Lung (tissue), 12 donors: ENCODE measurements around the gene AARS2. TPM values are rescaled to one million over a fixed set of nuclear protein-coding genes. Genes with fewer than 3 reads are reported as not detected.
A peak's percentile ranks its signal among the peaks of the same experiment; 100 is the strongest.

Experiments
- ATAC-seq: fragments of 200-7000 bp; cut with Tn5 transposase; one replicate; pipeline ENCODE4 v1.9.1; 2020; ENCODE audit warnings: moderate number of reproducible peaks; ENCODE audit not compliant: insufficient read depth, low FRiP score
- DNase-seq, 3 donors: peaks; one replicate each; pipeline ENCODE4 v3.0.0-alpha.2; 2013 to 2017
- H3K27ac ChIP-seq, 2 donors: one replicate each; pipeline ENCODE4 v1.5.1; 2013; ENCODE audit warnings: mild to moderate bottlenecking in 2 of 2, moderate library complexity in 2 of 2, control low read depth in 1 of 2, inconsistent platforms in 1 of 2, low read depth in 1 of 2, low read length in 1 of 2
- H3K27me3 ChIP-seq, 3 donors: one replicate each; pipeline ENCODE4 v1.5.1; 2013; ENCODE audit warnings: low read length in 2 of 3; ENCODE audit not compliant: control insufficient read depth in 3 of 3, insufficient read depth in 3 of 3
- H3K36me3 ChIP-seq, 4 donors: one replicate each; pipeline ENCODE4 v1.5.1; 2013; ENCODE audit warnings: low read length in 4 of 4, mild to moderate bottlenecking in 1 of 4, moderate library complexity in 1 of 4; ENCODE audit not compliant: control insufficient read depth in 4 of 4, insufficient read depth in 4 of 4
- H3K4me1 ChIP-seq, 5 donors: one replicate each; pipeline ENCODE4 v1.5.1; 2013; ENCODE audit warnings: low read length in 5 of 5, mild to moderate bottlenecking in 2 of 5, moderate library complexity in 1 of 5; ENCODE audit not compliant: control insufficient read depth in 5 of 5, insufficient read depth in 5 of 5
- H3K4me3 ChIP-seq: one replicate; pipeline ENCODE4 v1.5.1; 2013; ENCODE audit warnings: mild to moderate bottlenecking, control low read depth, moderate library complexity
- H3K9ac ChIP-seq, 2 donors: one replicate each; pipeline ENCODE4 v1.5.1; 2013; ENCODE audit warnings: low read length in 2 of 2, control low read depth in 1 of 2; ENCODE audit not compliant: insufficient read depth in 1 of 2
- H3K9me3 ChIP-seq, 4 donors: one replicate each; pipeline ENCODE4 v1.5.1; 2013; ENCODE audit warnings: low read length in 3 of 4, mild to moderate bottlenecking in 1 of 4, moderate library complexity in 1 of 4; ENCODE audit not compliant: control insufficient read depth in 4 of 4, insufficient read depth in 3 of 4
- CTCF ChIP-seq: IDR thresholded peaks from 2 replicates; pipeline ENCODE4 v1.5.1; 2012; ENCODE audit warnings: mild to moderate bottlenecking; ENCODE audit errors: control extremely low read depth, extremely low read depth
- WGBS, 2 donors: extraction: QIAGEN DNeasy Blood & Tissue Kit; methylation state at CpG; one replicate each; pipeline ENCODE4 v1.1.7; 2013; 5-methylcytosine and 5-hydroxymethylcytosine counted together
- polyA plus RNA-seq, 2 donors: library from polyadenylated mRNA; stranded (reverse); fragments of 200-250 nt; gene quantifications; one replicate each; pipeline ENCODE4 v1.2.1, GENCODE V29; 2013
- total RNA-seq, 2 donors: library from RNA; depleted of rRNA in 1 of 2; stranded (reverse); fragments of >200 nt in 1 of 2; gene quantifications; one replicate each; pipeline ENCODE4 v1.2.1, GENCODE V29; 2014 to 2021
- donor health status: control.
- donor health status: control.
- donor health status: Bipolar disorder and iron deficiency.
- donor health status: healthy.
- donor health status: DM: yes; HTN: yes; CAD: no.

The AARS2 gene
- total and polyA plus RNA-seq, 4 donors: 4.8 to 13.7 (median 9.4) TPM

DNA sequence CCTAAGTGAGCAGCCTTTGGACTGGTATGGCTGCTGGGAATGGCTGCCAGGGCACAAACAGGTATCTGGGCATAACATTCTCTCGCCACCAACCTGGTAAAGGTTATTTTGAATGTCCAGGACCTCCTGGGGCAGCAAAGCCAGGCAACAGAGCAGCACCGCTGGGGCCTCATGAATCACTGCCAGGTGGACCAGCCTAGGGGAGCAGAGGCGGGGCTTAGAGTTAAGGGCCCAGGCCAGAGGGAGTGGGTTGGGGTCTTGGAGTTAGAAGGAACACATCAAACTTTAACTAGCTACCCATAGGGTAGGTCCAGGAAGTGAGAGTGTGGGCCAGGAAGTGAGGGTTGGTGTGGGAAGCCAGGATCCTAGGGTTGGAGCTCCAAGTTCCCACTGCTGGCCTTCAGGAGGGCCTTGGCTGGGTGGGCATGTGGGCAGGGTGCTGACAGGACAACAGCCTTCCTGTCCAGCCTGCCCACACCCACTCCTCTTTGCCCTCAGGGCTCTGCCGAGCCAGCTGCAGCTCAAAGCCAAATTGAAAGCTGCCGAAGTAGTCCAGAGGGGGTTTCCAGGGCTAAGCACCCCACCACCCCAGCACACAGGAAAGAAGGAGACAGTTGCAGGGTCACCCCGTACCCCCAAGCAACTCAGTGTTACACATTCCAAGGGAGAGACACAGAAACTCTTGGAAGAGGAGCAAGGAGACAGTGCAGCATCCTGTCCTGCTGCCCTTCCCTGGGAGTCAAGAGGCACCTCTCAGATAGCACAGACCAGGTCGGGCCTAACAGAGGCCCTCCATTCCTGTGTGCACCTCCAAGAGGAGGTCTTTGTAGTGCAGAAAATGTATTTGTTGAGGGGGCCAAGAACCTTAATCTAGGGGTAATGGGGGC is 50.4 kb downstream of the AARS2 start:
- Histone ChIP-seq H3K9ac (peak overlapping the region in 1 of 2 donors; percentile 26), H3K4me1 (peaks cover 6 to 31% (median 16%) of the 10 kb centered on the region in 5 donors), H3K27ac (no peak overlapping the region), H3K9me3 (no peaks in the 10 kb centered on the region), H3K27me3 (no peaks in the 10 kb centered on the region), H3K36me3 (peaks cover 0 to 17% (median 9%) of the 10 kb centered on the region in 4 donors), H3K4me3 (no peak overlapping the region)
- DNase-seq: no peak
- no peak for ATAC-seq
- TF ChIP-seq CTCF: no peak
- WGBS, 2 donors: 48 to 52% methylated on average over 7 of the region's 7 CpGs

GRCh38 chr6:44261581-44261980 is 51.6 kb downstream of the AARS2 start:
- Histone ChIP-seq H3K9me3 (no peaks in the 10 kb centered on the region), H3K27ac (no peak overlapping the region), H3K9ac (no peak overlapping the region), H3K4me3 (no peak overlapping the region), H3K36me3 (peaks cover 0 to 17% (median 9%) of the 10 kb centered on the region in 4 donors), H3K4me1 (peaks cover 6 to 35% (median 17%) of the 10 kb centered on the region in 5 donors), H3K27me3 (no peaks in the 10 kb centered on the region)
- WGBS, 2 donors: 96 to 98% methylated on average over 8 of the region's 8 CpGs
- TF ChIP-seq CTCF: no peak
- ATAC-seq (no peak), DNase-seq (no peak)

- 96 to 97% methylated on average over 6 of the region's 6 CpGs for WGBS, 2 donors
- H3K4me1 ChIP-seq: peaks cover 6 to 44% (median 17%) of the 10 kb centered on the region in 5 donors
- H3K9me3 ChIP-seq: no peaks in the 10 kb centered on the region
Measured at GRCh38 chr6:44260451-44261297, 52.5 kb downstream of the AARS2 start.

More at GRCh38 chr6:44260451-44261297, 52.5 kb downstream of the AARS2 start:
- H3K9ac ChIP-seq: no peak overlapping the region
- no peak overlapping the region for H3K27ac ChIP-seq
- no peak for DNase-seq
- ATAC-seq: no peak
- no peaks in the 10 kb centered on the region for H3K27me3 ChIP-seq
- peaks cover 0 to 18% (median 9%) of the 10 kb centered on the region in 4 donors for H3K36me3 ChIP-seq
- no peak for TF ChIP-seq CTCF
- no peak overlapping the region for H3K4me3 ChIP-seq
